ENCODE results near the gene RNF26.

Gene RNF26
- total RNA-seq, result 14.4 to 19.6 reads per million in 2 experiments

- peak; percentile 90 for DNase-seq (ENCODE audit: low read depth)
Measured at GRCh38 chr11:119334174-119334930, at the start of gene RNF26. TSS of gene RNF26 (plus strand) at chr11:119334527. CDS start at chr11:119335123, 596 bp downstream.

GRCh38 chr11:119285431-119285830 lies 48.9 kb upstream of the RNF26 start:
- DNase-seq (ENCODE audit: low read depth), result no peak

- no peak for DNase-seq (ENCODE audit: low read depth)
Measured at GRCh38 chr11:119288219-119288618, 46.1 kb upstream of the RNF26 start.

GRCh38 chr11:119290894-119291497 lies 43.3 kb upstream of the RNF26 start:
- no peak for DNase-seq (ENCODE audit: low read depth)

- DNase-seq (ENCODE audit: low read depth), result no peak
Measured at GRCh38 chr11:119293461-119293860, 40.9 kb upstream of the RNF26 start.

GRCh38 chr11:119295178-119295577 lies 39.1 kb upstream of the RNF26 start:
- DNase-seq (ENCODE audit: low read depth), result no peak

GRCh38 chr11:119297938-119298337 lies 36.4 kb upstream of the RNF26 start:
- DNase-seq (ENCODE audit: low read depth), result no peak

- DNase-seq (ENCODE audit: low read depth), result no peak
Measured at GRCh38 chr11:119298726-119299125, 35.6 kb upstream of the RNF26 start.

GRCh38 chr11:119299416-119299815 lies 34.9 kb upstream of the RNF26 start:
- no peak for DNase-seq (ENCODE audit: low read depth)

- DNase-seq (ENCODE audit: low read depth), result no peak
Measured at GRCh38 chr11:119300198-119300964, 33.9 kb upstream of the RNF26 start.

GRCh38 chr11:119303227-119303718 lies 31.1 kb upstream of the RNF26 start:
- no peak for DNase-seq (ENCODE audit: low read depth)

- DNase-seq (ENCODE audit: low read depth), result no peak
Measured at GRCh38 chr11:119305556-119306372, 28.6 kb upstream of the RNF26 start.

GRCh38 chr11:119306373-119306890 lies 27.9 kb upstream of the RNF26 start:
- DNase-seq (ENCODE audit: low read depth), result peak; percentile 18

GRCh38 chr11:119307219-119307618 lies 27.1 kb upstream of the RNF26 start:
- DNase-seq (ENCODE audit: low read depth), result no peak

GRCh38 chr11:119307974-119308373 lies 26.4 kb upstream of the RNF26 start:
- DNase-seq (ENCODE audit: low read depth), result no peak

- no peak for DNase-seq (ENCODE audit: low read depth)
Measured at GRCh38 chr11:119309411-119309810, 24.9 kb upstream of the RNF26 start.

- DNase-seq (ENCODE audit: low read depth), result no peak
Measured at GRCh38 chr11:119309953-119310681, 24.2 kb upstream of the RNF26 start.

- no peak for DNase-seq (ENCODE audit: low read depth)
Measured at GRCh38 chr11:119310682-119311052, 23.7 kb upstream of the RNF26 start.

GRCh38 chr11:119314726-119315125 lies 19.6 kb upstream of the RNF26 start:
- no peak for DNase-seq (ENCODE audit: low read depth)

- DNase-seq (ENCODE audit: low read depth), result no peak
Measured at GRCh38 chr11:119315131-119316015, 19.0 kb upstream of the RNF26 start.
